NCI-H82 (cell line): Measurements from ENCODE around the gene MAP4K5.
A peak's percentile ranks its signal among the peaks of the same experiment; 100 is the strongest.

Source experiments
- DNase-seq: peaks from one replicate; lab custom pipeline; 2025; lab: John Stamatoyannopoulos, UW

MAP4K5 gene

GRCh38 chr14:50399251-50400032 is 132.9 kb downstream of the MAP4K5 start:
- DNase-seq = no peak

DNA sequence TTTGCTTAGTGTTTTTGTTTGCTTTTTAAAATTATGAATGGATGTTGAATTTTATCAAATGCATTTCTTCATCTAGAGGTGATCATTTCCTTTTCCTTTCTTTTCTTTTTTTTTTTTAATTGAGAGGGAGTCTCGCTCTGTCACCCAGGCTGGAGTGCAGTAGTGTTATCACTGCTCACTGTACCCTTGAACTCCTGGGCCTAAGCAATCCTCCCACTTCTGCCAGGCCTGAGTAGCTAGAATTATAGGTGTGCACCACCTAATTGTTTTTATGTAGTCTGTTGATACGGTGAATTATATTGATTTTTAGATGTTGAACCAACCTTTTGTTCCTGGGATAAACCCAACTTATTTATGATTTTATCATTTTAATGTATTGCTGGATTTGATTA is 134.2 kb downstream of the MAP4K5 start:
- no peak for DNase-seq

DNA sequence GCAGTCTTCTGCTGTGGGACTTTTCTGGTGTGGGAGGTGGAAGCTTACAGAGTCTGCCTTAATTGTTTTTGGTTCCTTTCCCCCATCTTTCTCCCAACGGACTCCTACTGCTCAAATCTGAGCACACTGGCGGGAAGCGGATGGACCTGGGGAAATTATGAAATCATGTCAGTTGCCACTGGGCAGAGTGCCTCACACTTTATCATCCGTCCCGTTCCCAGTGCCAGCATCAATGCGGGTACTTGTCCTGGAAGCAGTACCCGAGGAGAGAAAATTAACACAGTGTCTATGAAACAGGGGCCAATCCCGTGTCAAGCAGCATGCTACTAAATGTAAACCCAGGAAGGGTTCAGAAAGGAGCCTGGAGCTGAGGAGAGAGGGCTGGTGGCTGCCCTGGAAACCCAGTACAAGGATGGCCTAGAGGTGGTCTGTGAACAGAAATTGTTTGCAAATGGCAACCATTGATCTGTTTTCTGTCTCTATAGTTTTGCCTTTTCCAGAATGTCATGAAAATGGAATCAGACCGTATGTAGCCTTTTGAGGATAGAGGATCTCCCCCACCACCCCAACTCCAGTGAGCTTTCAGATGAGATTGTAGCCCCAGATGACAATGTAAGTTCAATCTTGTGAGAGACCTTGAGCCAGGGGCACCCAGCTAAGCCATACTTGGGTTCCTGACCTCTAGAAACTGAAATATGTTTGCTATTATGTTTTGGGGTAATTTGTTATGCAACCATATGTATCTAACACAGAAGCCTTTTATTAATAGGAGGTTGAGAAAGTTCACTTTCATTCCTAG is 134.8 kb downstream of the MAP4K5 start:
- no peak for DNase-seq

GRCh38 chr14:50396631-50397389 is 135.6 kb downstream of the MAP4K5 start, which contains the start of gene CDKL1:
Gene CDKL1 (minus strand): TSS chr14:50396881. CDS start chr14:50395868, 1,013 bp downstream.
- DNase-seq = peak; percentile 41

DNA sequence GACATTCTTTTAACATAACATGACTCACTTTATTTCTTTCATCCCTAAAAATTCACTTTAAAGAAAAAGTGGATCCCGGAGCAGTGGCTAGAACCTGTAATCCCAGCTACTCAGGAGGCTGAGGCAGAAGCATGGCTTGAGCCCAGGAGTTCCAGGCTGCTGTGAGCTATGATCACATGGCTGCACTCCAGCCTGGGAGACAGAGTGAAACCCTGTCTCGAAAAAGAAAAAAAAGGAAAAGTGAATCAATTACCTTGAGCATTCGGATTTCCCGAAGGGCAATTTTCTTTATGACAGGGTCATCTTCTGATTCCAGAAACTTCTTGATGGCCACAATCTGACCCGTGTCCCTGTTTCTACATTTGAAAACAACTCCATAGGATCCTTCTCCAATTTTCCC is 136.9 kb downstream of the MAP4K5 start:
- no peak for DNase-seq

DNA sequence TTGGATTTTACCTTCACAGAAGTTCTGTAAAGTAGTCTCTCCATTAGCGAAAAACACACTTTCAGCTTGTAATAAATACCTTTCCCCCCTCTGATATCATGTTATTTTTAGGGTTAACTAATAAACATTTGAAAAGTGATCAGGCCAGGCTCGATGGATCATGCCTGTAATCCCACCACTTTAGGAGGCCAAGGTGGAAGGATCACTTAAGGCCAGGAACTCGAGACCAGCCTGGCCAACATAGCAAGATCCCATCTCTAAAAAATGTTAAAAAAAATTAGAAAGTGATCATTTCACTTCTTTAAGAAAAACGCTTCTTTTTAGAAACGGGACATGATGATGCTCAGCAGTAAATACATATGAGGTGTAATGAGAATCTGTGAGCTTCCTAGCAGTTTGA is 137.7 kb downstream of the MAP4K5 start:
- no peak for DNase-seq

GRCh38 chr14:50389668-50390441 is 142.5 kb downstream of the MAP4K5 start:
- no peak for DNase-seq

DNA sequence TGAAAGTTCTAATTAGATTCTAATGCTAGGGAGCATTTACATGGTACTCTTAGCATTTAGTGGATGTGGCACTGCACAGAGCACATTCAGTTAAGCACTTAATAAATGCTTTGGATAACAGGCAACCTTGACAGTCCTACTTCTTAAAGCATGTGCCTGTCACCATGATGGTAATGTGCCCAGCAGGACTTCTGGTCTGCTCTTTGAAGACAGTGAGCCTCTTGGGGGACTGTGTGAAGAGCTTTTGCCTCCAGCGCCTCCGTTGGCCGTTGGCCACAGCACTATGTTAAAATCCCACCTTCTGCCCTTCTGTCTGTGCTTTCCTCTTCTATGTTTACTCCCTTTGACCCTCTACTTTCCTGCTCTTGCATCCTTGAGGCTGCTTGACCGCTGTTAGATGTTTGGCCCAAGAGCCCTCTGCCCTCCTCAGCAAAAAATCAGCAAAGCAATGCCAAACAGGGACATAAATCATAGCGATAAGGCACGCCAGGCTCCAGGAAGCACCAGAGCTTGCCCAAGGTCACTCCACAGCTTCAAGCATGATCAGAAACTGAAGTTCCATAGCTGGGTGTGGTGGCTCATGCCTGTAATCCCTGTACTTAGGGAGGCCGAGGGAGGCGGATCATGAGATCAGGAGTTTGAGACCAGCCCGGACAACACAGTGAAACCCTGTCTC is 144.0 kb downstream of the MAP4K5 start:
- DNase-seq = no peak

GRCh38 chr14:50387548-50387947 is 144.8 kb downstream of the MAP4K5 start:
- DNase-seq = no peak

DNA sequence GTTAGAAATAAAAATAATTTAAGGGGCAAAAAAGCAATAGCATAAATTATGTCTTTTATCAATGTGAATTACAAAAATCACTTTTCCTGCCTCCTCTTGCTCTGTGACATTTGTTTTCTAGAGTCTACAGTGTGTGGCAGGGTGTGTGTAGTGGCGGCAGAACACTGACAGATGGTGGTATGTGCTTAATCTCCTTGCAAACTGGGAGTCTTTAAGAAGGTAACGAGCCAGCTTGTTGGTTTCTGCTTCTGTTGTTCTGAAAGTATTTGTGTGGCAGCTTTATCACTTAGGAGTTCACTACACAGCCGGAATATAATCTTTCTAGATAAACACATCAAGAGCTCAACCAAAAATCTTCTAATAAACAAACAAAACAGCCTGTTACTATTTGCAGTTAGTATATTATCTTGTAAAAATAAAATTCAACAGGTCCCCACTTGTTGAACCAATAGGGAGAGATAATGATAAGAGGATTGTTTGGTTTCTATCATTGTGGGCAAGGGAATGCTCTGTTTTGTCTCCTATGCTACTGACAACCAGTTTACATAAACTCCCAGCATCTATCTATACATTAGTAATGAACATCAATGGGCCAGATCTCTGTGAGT is 148.6 kb downstream of the MAP4K5 start:
- DNase-seq = peak; percentile 94

- no peak for DNase-seq
Observed at GRCh38 chr14:50381823-50382287, 150.5 kb downstream of the MAP4K5 start.

GRCh38 chr14:50381008-50381407 is 151.4 kb downstream of the MAP4K5 start:
- DNase-seq = no peak

DNA sequence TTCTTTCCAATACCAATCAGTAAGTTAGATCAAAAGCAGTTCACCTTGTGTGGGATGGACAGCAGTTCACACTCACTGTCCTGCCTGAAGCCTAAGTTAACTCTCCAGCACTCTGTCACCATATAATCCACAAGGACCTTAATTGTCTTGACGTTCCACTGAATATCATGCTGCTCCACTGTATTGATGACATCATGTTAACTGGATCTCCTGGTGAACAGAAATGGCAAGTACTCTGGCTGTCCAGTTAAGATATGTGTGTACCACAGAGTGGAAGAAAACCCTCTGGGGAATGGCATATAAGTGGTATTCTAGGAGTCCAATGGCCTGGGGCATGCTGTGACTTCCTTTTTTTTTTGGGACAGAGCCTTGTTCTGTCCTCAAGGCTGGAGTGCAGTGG is 151.9 kb downstream of the MAP4K5 start:
- no peak for DNase-seq

DNA sequence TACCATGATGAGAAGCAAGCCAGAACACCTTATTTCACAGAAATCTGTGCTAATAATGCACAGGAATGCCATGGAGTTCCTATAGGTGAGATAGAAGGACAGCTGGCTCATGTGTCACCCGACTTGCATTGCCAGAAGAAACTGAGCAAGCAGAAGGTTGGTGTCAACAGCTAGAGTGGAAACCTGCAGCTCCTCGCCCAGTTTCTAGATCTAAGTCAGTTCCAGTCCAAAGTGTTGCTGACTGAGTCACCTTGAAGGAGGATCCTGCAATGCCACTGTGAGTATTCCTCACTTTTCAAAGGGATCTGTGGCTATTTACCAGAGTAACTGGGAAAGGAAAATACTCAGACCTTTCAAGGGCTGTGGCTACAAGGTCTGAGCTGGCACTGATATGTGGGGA is 152.8 kb downstream of the MAP4K5 start:
- no peak for DNase-seq

DNA sequence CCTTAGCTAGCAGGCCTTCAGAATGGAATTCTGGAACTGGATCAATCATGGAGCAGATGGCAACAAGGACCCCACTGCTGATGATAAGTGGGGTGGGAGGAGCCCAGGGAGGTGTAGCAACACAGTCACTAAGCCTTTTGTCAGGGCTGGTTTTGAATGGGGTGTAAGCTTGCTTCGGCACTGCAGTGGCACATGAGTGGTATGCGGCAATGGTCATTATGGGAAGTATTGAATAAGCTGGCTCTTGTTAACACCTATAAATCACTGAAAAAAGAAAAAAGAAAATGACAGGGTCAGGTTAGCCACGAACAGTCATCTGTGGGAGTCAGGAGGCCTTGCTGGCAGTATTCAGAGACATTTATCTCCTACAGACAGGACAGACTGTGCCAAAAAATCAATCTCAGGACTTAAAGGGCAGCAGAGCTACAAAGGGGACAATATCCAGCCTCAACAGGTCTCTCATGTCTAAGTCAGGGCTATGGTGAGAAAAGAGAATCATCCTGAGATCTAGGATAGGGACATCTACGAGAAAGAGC is 154.8 kb downstream of the MAP4K5 start:
- DNase-seq = no peak

DNA sequence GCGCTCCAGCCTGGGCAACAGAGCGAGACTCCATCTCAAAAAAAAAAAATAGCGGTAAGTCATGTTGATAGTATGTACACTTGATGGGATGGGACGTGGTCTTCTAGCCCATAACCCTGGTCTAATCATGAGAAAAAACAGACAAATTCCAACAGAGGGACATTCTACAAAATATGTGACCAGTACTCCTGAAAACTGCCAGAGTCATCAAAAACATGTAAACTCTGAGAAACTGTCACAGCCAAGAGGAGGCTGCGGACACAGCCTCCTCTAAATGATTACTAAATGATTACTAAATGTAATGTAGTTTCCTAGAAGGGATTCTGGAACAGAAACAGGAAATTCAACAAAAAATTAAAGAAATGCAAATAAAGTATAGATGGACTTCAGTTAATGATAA is 156.6 kb downstream of the MAP4K5 start:
- DNase-seq = no peak

DNA sequence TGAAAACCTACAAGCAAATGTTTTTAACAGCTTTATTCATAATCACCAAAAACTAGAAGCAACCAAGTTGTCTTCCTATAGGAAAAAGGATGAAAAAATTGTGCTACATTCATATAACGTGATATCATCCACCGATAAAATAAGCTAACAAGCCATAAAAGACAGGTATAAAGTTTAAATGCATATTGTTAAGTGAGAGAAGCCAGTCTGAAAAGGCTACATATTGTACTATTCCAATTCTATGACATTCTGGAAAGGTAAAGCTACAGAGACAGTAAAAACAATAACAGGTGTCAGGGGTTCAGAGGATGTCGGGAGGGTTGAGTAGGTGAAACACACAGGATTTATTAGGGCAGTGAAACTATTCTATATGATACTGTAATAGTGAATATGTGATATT is 158.4 kb downstream of the MAP4K5 start:
- no peak for DNase-seq

DNA sequence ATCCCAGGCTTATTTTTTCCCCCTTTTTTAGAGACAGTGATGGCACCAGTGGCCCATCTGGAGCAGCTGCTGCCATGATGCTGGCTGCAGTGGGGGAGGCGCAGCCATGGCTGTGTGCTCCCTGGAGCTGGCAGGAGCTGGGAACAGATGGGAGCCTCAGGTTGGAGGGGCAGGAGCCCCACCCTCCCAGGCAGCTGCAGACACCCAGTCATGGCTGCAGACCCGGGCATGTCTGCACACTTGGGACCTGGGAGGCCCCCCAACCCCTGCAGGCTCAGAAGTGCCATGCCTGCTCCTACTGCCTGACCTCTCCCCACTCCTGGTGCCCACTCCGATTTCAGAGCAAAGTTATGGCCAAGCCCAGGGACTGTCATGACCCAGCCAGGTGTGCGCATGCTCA is 160.8 kb downstream of the MAP4K5 start:
- peak; percentile 60 for DNase-seq
